Femur (tissue), 1 donor: Measurements from ENCODE around the gene MARCHF5.
"Not testable (repeated sequence)": the region's sequence is repeated elsewhere in the genome, so short reads cannot be mapped to it uniquely, and the experiment has no call there.

Experiments used
- DNase-seq: peaks from one replicate; pipeline ENCODE4 v3.0.0-alpha.2; 2017

MARCHF5 gene

DNA sequence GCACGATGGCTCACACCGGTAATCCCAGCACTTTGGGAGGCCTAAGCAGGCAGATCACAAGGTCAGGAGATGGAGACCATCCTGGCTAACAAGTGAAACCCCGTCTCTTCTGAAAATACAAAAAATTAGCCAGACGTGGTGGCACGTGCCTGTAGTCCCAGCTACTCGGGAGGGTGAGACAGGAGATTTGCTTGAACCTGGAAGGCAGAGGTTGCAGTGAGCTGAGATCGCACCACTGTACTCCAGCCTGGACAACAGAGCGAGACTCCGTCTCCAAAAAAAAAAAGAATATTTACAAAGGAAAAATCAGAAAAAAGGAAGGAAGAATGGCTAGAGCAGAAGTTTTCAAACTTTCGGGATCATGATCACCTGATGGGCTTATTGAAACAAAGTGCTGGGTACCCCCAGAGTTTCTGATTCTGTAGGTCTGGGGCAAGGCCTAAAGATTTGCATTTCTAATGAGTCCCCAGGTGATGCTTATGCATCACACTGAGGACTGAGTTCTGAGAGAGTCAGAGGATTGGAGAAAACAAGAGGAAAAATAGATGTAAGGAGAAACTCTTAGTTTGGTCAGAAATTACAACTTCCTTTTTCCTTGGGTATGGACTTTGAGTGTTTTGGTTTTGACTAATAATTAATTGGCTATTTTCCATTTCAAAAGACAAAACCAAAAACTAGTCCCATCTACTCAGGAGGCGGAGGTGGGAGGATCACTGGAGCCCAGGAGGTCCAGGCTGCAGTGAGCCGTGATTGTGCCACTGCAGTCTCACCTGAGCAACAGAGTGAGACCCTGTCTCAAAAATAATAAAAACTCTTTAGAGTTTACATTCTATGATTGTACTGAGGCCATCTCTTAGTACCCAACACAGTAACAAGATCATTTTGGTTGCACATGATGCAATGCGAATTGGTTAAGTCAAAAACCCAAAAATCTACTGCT is 14.4 kb downstream of the MARCHF5 start:
- no peak for DNase-seq

DNA sequence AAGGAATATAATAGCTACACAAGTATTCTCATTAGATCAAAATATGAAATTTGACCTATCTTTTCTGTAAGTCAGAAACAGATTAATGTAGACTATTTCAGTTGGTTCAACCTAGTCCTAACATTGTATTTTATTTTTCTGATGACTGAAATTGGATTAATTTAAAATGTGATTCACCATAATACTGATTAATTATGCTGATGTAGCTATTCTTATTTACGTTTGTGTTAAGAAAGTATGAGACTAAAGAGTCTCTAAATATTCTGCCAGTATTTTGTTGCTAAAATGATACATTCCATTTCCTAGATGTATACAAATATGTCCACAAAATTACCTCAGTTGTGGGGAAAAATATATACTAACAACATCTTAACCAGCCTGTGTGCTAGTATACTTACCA is 18.3 kb downstream of the MARCHF5 start:
- no peak for DNase-seq

DNA sequence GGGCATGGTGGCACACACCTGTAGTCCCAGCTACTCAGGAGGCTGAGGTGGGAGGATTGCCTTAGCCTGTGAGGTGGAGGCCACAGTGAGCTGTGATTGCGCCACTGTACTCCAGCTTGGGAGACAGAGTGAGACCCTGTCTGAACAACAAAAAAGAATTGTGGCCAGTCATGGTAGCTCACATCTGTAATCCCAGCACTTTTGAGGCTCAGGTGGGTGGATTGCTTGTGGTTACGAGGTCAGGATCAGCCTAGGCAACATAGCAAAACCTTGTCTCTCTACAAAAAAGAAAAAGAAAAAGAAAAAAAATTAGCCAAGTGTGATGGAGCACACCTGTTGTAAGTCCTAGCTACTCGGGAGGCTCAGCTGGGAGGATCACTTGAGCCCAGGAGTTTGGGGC is 22.8 kb downstream of the MARCHF5 start:
- no peak for DNase-seq

DNA sequence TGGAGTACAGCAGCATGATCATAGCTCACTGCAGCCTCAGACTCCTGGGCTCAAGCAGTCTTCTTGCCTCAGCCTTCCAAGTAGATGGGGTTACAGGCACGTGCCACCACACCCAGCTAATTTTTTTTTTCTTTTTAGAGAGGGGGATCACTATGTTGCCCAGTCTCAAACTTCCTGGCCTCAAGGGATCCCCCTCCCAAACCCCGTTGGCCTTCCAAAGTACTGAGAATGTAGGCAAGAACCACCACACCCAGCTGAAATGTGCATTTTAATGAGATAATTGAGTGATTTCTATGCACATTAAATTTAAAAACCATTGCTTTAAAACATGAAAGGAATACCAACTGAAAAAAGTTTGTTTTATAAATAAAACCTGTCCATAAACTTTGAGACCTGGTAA is 25.6 kb downstream of the MARCHF5 start:
- no peak for DNase-seq

DNA sequence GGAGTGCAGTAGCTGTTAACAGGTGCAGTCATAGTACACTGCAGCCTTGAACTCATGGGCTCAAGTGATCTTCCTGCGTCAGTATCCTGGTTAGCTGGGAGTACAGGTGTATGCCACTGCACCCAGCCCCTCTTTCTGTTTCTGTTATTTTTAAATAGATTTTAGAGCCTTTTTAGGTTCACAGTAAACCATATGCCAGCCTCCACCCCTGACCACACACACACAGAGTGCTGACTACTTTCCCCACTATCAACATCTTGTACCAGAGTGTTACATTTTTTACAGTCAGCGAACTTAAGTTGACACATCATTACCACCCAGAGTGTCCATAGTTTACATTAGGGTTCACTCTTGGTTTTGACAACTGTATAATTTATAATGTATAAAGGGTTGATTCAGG is 32.1 kb downstream of the MARCHF5 start:
- DNase-seq: no peak

DNA sequence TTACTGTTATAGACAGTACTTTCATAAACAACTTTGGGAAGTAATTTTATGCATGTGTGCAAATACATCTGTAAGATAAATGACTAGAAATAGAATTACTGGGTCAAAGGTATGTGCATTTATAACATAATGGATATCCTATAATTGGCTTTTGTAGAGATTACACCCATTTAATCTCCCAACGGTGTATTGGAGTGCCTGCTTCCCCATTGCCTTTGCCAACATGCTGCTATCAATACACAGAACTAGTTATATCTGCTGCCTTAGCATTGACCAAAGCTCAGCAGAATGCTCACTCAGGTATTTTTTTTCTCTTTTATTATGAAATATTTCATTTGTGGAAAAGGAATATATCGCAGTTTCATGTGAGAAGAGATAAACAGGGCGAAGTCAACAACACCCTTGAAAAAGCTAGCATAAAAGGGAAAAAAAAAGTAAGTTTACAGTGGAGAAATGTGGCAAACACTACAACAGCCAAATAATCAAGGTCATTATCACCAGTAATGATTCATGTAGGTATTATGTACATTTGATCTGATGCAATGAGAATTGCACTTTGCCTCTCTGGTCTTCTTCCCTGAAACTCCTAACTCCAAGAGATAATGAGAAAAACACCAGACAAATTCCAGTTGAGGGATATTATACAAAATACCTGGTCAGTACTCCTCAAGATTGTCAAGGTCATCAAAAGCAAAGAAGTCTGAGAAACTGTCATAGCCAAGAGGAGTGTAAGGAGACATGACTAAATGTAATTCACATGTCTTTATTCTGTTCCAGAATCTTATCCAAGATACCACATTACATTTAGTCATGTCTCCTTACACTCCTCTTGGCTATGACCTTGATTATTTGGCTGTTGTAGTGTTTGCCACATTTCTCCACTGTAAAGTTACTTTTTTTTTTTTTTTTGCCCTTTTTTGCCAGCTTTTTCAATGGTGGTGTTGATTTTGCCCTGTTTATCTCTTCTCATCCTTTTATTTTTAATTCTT is 36.8 kb downstream of the MARCHF5 start:
- no peak for DNase-seq

DNA sequence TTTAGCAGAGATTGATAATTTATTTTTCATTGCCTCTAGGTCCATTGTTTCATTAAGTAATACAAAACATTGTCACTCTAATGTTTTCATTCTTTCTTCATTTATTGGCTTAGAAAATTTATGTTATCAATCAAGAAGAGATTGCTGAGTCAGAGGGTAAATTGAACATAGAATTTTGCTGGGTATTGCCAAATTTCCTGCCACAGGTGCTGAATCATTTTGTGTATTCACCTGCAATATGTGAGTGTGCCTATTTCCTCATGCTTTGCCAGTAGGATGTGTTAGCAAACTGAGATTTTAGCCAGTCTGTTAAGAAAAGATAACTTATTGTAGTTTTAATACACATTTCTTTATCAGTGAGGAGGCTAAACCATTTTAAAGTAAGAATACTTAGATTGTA is 38.0 kb downstream of the MARCHF5 start:
- DNase-seq: no peak

DNA sequence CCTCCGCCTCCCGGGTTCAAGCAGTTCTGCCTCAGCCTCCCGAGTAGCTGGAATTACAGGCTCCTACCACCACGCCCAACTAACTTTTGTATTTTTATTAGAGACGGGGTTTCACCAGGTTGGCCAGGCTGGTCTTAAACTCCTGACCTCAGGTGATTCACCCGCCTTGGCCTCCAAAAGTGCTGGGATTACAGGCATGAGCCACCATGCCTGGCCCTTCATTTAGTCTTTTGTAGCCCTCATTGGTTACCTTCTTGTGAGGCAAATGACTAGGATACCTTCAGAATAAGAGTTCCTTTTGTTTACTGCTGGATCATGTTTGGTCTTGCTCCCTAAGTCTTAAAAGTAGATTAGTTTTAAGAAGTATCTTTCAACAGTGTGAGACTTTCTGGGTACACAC is 39.0 kb downstream of the MARCHF5 start:
- not testable (repeated sequence) for DNase-seq

DNA sequence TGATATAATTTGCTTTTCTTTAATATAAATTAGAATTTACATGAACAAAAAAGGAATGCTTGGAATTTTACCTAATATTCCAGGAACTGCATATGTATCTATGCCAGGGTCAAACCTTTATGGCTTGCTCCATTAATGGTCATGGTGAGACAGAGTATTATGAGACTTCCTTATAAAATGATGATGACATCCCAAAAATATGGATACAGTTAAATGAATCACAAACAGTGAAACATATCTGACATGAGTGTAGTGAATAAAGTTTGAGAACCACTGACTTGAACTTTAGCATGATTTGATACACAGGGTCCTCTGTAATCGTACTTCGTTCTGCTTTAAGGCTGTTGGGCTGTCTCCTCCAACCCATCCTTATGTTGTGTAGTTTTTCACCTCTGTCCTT is 51.8 kb downstream of the MARCHF5 start:
- DNase-seq: no peak

DNA sequence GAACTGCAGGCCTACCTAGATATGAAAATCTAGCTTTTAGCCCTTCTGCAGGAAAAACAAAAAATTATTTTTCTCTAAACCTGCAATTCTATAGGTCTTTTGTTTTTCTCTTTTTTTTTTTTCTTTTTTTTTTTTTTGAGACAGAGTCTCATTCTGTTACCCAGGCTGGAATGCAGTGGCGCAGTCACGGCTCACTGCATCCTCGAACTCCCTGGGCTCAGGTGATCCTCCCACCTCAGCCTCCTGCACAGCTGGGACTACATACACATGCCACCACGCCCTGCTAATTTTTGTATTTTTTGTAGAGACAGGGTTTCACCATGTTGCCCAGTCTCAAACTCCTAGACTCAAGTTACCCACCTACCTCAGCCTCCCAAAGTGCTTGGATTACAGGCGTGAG is 54.6 kb downstream of the MARCHF5 start:
- not testable (repeated sequence) for DNase-seq

DNA sequence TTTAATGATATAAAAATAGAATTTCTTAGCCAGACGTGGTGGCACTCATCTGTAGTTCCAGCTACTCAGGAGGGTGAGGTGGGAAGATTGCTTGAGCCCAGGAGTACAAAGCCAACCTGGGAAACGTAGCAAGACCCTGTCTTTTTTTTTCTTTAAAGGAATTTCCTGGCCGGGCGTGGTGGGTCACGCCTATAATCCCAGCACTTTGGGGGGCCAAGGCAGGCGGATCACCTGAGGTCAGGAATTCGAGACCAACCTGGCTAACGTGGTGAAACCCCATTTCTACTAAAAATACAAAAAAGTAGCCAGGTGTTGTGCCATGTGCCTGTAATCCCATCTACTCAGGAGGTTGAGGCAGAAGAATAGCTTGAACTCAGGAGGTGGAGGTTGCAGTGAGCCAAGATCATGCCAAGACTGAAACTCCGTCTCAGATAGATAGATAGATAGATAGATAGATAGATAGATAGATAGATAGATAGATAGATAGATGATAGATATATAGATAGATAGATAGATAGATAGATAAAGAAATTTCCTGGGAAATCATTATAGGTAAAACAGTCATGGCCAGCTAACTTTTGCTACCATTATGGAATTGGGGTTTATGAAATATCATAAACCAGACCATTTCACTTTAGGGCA is 56.2 kb downstream of the MARCHF5 start:
- not testable (repeated sequence) for DNase-seq

DNA sequence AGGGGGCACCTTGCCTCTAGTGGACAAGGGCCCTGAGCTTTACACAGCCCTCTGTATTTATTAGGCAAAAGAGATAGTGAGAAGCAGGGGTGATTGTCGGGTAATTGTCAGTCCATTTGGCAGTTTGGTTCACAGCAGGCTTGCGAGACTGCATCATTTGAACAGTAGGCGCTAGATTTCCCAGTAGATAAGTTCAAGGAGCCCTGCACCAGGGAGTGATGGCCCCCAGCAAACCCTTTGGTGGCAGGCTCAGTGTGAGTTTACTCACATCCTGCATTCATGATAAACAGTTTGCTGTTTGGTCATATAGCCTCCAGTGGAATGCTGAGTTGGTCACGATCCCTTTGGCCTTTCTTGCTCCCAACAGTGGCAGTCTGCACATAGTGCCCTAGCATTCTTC is 59.4 kb downstream of the MARCHF5 start:
- DNase-seq: no peak

DNA sequence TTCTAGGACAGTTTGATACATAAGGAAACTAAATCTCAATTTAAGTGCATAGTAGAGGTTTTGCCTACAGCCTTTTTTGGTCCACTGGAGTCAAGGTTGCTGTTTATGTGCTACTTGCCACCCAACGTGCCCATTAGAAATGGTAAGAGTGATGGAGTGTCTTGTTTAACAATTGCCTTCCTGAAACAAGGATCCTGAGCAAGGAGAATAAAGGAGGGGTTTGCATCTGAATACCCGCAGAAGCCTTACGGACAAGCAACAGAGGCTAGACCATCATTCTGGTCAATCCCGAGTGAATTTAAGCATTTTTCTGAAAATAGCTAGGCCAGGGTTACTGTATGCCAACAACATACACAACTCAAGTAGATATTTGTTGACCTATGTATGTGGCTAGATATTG is 63.6 kb downstream of the MARCHF5 start:
- DNase-seq: no peak

DNA sequence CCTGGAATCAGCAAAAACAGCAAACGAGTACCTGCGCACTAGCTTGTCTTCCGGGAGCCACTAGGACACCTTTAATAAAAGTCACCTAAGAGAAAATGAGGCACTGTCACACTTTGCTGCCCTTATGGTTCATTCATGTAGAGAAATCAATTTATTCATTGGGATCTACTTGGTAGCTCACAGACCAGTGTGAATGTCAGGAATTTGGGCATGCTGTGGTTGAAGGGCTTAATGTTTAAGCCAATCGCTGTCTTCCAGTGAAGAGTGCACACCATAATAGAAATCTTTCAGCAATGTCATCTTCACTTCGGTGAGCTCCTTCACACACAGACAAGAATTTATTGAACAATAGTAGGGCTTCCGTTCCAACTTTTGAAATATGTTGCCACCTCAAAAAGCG is 65.1 kb downstream of the MARCHF5 start:
- DNase-seq: no peak

DNA sequence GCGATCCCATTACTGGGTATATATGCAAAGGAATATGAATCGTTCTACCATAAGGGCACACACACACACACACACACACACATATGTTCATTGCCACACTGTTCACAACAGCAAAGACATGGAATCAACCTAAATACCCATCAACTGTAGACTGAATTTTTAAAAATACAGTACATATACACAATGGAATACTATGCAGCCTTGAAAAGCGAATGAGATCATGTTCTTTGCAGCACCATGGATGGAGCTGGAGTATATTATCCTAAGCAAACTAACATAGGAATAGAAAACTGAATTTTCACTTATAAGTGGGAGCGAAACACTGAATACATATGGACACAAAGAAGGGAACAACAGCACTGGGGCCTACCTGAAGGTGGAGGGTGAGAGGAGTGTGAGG is 72.5 kb downstream of the MARCHF5 start:
- no peak for DNase-seq

DNA sequence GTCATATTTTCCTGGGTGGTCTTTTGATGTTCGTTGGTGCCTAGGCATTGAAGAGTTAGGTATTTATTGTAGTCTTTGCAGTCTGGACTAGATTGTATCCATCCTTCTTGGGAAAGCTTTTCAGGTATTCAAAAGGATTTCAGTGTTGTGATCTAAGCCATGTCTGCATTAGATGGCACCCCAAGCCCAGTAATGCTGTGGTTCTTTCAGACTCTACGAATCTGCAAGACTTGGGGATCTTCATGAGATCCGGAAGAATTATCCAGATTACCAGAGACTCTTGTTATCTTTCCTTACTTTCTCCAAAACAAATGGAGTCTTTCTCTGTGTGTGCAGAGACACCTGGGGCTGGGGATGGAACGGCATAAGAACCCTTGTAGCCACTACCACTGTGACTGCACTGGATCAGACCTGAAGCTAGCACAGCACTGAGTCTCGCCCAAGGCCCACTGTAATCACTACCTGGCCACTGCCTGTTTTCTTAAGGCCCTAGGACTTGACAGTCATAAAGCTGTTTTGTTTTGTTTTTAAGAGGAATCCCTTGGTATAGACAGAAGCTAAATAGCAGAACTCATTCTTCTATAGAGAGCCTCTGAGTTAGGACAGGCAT is 75.5 kb downstream of the MARCHF5 start:
- DNase-seq: no peak

DNA sequence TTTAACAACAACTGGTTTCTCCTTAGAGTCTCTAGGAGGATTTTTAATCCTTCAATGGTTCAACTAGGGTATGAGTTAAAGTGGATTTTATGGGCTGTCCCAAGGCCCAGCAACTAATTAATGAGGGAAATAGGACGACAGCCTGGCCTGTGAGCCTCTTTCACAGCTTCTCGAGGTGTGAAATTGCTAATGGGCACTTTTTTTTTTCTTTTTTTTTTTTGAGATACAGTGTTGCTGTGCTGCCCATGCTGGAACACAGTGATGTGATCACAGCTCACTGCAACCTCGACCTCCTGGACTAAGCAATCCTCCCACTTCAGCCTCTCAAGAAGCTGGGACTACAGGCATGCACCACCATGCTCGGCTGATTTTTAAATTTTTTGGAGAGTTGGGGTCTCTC is 87.0 kb downstream of the MARCHF5 start:
- no peak for DNase-seq

DNA sequence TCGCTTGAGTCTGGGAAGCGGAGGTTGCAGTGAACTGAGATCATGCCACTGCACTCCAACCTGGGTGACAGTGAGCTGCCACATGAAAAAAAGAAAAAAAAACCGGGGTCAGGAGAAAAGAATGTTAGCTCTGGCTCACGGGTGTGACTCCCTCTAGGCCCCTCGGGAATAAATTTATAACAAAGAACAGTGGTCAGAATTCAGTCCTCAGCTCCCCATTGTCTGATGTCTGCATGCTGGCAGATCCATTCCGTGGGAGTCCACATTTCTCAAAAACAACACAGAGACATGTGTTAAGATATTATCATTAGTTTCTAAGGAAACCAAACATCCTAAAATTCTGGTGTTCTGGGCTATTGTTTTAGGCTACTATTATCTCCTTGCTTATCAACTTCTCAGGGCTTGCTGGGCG is 90.6 kb downstream of the MARCHF5 start:
- DNase-seq: no peak

DNA sequence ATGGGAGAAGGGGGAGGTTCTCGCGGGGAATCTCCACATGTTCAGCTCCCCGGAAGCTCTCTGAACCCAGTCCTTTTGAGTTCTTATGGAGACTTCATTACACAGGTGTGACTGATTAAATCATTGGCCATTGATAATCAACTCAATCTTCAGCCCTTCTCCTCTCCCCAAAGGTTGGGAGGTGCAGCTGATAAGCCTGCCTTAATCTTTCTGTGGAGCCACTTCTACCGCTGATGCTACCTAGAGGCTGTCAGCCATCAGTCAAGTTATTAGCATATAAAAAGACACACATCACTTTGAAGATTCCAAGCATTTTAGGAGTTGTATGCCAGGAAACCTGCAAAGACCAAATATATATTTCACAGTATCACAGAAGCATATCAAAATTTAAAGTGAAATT is 91.7 kb downstream of the MARCHF5 start:
- no peak for DNase-seq

DNA sequence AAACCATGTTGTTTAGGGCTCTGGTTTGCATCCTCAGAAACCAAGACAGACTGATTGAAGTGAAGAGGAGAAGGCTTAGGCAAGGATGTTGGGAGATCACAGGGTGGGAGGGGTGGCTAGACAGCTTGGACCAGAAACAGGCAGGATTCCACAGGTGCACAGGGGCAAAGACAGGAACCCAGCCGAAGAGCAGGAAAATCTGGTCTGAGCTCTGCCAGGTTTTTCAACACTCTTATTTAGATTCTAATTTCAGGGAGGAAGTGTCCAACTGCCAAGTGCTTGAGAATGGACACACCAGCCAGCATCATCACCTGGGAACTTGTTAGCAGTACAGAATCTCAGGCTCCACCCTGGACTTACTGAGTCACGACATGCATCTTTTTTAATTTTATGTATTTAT is 93.8 kb downstream of the MARCHF5 start:
- no peak for DNase-seq

DNA sequence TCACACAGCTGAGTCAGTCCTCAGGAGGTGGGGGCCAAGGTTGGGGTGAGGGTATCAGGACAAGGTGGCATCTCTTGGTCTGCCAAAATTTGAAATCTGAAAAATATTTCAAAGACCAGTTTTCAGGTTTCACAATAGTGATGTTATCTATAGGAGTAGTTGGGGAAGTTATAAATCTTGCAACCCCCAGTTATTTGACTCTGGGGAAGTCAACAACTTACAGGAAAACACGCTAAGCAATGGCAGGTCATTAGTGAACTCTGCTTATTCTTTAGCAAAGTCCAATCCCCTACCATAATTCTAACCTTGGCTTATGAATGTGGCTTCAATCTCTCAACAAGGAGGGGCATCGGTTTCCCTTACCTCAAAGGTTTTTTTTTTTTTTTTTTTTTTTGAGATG is 94.9 kb downstream of the MARCHF5 start:
- DNase-seq: no peak

DNA sequence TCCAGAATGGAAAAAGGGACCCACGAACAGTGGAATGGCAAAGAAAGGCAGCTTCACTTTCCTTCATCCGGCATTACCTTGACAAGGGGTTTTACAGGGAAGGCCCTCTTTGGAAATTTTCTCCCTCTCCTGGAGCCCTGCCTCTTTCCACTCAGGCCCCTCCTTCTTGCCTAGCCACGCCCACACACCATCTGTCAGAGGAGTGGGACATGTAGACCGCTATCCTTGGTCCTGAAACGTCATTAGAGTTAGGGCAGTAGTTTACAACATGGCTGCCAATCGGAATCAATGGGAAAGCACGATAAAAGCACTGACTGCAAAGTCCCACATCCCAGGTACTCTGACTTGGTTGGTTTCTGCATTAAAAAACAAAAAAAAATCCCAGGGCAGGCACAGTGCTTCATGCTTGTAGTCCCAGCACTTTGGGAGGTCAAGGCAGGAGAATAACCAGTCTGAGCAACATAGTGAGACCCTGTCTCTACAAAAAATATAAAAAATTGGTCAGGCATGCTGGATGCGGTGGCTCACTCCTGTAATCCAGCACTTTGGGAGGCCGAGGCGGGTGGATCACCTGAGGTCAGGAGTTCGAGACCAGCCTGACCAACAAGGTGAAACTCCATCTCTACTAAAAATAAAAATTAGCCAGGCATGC is 96.4 kb downstream of the MARCHF5 start:
- DNase-seq: peak; percentile 41
